ENCODE data around the gene KRT3. TPM values are rescaled to one million over a fixed set of nuclear protein-coding genes. Genes with fewer than 3 reads are reported as not detected.

The KRT3 gene
- total and polyA plus RNA-seq, 9 of the 15 experiments (the other 6 are each of a cell fraction or from before 2014, with no cell fraction given), result not detected

GRCh38 chr12:52788876-52789636, 6.9 kb downstream of the KRT3 start (continued):
- no peak for TF ChIP-seq ARID4B (CRISPR knock-in tag; IDR thresholded peaks at IDR 0.05)
- no peak for TF ChIP-seq THRAP3 (IDR thresholded peaks at IDR 0.05; ENCODE audit: borderline replicate concordance)
- no peak for TF ChIP-seq NCOA4 (IDR thresholded peaks at IDR 0.05; ENCODE audit: partially characterized antibody)
- TF ChIP-seq ZNF398 (CRISPR knock-in tag; IDR thresholded peaks at IDR 0.05), result no peak
- TF ChIP-seq ZC3H4 (CRISPR knock-in tag; IDR thresholded peaks at IDR 0.05; ENCODE audit: borderline replicate concordance), result no peak
